CD4-positive, alpha-beta T cell treated with Interleukin-2 at 100 ng/mL for 4 hours (primary cell): ENCODE data around the gene LSP1.
"Not testable (repeated sequence)": the region's sequence is repeated elsewhere in the genome, so short reads cannot be mapped to it uniquely, and the experiment has no call there.

ENCODE experiments used
- DNase-seq: peaks from one replicate; pipeline ENCODE4 v3.0.0-alpha.2; 2020; ENCODE audit warnings: low spot score

Gene LSP1, protein sequence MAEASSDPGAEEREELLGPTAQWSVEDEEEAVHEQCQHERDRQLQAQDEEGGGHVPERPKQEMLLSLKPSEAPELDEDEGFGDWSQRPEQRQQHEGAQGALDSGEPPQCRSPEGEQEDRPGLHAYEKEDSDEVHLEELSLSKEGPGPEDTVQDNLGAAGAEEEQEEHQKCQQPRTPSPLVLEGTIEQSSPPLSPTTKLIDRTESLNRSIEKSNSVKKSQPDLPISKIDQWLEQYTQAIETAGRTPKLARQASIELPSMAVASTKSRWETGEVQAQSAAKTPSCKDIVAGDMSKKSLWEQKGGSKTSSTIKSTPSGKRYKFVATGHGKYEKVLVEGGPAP

DNA sequence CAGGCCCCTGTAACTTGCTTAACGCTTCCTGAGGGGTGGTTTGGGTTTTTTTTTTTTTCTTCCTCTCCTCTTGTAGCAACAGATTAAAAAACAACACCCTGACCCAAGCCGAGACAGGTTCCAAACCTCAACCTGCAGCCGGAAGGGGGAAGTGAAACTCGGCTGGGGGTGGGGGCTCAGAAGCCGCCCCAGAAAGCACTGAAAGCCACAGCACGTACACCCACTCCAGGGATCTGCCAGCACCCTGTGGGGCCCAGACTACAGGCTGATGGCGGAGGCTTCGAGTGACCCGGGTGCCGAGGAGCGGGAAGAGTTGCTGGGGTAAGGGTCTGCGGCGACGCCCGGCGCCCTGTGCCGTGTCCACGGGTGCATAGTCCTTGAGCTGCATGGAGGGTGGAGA is at the start of gene LSP1:
Gene LSP1 (plus strand): TSS at position 208 of the 400 bp plus-strand sequence. CDS start 61 bp downstream, at position 269.
- DNase-seq, result peak; percentile 89

DNA sequence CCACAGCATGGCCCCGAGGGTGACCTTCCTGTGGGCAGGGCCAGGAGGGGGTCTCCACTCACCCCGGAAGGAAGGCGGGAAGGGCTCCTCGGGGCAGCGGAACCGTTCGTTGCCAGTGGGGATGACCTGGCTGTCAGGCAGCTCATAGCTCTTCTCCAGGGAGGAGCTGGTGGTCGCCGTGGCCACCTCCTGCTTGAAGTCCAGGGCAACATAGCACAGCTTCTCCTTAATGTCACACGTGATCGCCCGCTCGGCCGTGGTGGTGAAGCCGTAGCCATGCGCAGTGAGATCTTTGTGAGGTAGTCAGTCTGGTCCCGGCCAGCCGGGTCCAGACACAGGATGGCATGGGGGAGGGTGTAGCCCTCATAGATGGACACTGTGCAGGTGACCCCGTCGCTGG is 49.6 kb upstream of the LSP1 start:
- DNase-seq, result no peak

DNA sequence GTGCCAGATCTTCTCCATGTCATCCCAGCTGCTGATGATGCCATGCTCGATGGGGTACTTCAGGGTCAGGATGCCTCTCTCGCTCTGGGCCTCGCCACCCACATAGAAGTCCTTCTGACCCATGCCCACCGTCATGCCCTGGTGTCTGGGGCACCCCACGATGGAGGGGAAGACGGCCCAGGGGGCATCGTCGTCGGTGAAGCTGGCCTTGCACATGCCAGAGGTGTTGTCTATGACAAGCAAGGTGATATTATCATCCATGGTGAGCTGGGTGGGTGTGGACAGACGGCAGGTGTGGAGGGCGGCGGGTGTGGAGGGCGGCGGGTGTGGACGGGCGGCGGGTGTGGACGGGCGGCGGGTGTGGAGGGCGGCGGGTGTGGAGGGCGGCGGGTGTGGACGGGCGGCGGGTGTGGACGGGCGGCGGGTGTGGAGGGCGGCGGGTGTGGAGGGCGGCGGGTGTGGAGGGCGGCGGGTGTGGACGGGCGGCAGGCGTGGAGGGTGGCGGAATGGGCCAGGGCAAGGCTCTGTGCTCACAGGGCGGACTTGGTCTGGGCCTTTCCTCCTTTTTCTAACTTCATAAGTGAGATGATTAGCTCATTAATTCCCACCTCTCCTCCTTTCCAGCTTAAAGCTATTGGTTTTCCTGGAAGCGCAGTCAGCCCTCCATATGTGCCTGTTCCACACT is 48.9 kb upstream of the LSP1 start:
- not testable (repeated sequence) for DNase-seq

DNA sequence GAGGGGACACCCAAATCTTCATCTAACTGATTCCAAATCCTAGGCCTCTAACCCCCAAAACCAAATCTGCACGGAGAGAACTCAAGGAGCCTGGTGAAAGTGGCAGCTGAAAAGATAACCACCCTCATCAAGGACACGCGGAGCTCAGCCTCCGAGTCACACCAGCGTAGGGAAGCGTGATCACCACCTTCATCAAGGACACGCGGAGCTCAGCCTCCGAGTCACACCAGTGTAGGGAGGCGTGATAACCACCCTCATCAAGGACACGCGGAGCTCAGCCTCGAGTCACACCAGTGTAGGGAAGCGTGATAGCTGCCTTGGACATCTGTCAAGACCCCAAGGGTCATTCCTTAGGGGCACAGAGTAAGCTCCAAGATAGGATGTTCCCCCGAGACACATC is 47.4 kb upstream of the LSP1 start:
- DNase-seq, result no peak

DNA sequence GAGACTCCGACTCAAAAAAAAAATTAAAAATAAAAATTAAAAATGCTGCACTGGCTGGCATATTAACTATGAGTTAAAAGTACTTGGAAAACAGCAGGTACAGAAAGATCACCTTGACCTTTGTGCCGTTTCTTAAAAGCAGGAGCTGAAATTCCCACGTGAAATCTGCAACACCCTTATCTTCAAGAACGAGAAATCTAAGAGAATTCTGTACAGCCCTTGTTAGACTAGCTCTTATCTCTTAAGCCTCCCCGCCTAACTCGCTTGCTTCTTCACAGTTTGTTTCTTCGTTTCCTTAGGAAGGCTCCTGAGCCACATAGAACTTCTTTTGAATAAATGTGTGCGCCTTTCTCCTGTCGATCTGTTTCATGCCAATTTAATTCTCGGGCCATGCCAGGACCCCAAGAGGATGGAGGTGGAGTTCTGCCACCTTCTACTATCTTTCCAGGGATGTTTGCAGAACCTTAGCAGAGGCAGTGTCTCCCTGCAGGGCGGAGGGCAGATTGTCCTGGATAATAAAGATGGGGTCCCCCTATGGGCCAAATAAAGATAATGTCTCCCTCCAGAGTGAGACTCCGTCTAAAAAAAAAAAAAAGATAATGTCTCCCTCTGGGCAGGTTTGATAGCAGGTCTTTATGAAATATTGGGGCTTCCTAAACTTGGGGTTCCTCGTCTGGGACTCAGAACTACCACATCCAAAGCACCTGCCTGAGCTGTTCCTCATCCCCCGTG is 45.5 kb upstream of the LSP1 start:
- DNase-seq, result no peak

DNA sequence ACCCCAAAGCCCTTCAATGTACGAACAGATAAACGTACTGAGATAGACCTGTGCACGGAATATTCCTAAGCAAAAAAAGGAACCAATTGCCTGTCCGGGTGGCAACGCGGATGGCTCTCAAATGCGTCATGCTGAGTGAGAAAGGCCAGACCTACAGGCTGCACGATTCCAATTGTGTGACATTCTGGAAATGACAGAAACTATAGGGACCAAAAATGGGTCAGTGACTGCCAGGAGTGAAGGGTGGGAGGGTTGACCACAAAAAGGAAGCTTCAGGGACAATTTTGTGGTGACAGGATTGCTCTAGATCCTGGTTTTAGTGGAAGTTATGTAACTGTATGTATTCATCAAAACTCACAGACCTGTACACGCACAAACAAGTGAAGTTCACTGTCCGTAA is 42.1 kb upstream of the LSP1 start:
- no peak for DNase-seq

DNA sequence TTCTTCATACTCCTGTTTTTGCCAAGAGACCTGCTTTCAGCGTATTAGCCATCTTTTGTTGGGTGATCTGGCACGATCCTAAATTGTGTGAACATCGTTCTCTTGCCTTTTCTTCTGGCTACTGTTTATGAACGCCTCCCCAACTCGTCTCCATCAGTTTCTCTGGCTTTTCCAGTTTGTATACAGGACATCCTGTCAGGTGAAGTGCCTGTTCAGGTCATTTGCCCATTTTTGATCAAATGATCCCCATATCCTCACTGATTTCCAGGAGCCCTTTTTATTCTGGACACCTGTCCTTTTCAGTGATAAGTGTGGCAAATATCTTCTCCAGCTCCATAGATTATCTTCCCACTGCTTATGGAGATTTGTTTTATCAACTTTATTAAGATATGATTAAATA is 40.6 kb upstream of the LSP1 start:
- no peak for DNase-seq

DNA sequence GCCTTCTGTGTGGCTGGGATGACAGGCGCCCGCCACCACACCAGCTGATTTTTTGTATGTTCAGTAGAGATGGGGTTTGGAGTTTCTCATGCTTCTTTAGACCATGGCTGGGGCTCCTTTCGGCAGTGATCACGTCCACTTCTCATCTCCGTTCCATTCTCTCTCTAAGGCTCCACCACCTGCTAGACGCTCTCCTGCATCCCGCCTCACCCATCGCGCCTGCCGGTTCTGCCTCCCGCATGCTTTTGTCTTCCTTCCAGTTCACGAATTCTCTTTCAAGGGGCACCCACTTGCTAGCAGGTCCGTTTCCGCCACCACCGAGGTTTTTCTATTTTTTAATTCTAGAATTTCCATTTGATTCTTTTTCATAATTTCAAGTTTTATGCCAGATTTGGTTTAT is 40.1 kb upstream of the LSP1 start:
- no peak for DNase-seq

DNA sequence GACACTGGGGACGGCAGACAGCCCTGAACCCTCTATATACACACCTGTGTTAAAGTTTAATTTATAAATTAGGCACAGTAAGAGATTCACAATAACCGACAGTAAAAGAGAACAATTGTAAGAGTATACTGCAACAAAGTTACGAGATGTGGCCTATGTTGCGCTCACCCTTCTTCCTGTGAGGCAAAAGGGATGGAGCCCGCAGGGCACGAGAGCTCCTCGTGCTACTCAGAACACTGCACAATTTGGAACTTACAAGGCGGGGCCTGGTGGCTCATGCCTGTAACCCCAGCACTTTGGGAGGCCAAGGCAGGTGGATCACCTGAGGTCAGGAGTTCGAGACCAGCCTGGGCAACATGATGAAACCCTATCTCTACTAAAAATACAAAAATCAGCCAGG is 39.5 kb upstream of the LSP1 start:
- DNase-seq, result not testable (repeated sequence)

DNA sequence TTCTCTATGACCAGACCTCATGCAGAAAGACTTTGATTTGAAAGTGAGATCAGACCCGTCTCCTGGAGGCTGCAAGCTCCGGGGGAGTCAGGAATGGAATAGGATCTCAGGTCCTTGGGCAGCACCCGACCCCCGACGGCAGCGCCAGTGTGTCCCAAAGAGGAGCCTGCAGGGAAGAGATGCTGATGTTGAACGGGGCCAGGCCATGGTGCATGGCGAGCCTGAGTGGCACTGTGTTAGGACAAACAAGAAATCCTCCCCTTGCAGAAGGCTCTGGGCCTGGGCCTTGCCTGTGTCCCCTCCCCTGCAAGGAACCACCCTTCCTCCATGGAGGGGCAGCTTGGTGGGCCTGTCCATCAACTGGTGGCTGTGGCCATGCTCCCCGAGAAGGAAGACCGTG is 38.2 kb upstream of the LSP1 start:
- DNase-seq, result no peak

DNA sequence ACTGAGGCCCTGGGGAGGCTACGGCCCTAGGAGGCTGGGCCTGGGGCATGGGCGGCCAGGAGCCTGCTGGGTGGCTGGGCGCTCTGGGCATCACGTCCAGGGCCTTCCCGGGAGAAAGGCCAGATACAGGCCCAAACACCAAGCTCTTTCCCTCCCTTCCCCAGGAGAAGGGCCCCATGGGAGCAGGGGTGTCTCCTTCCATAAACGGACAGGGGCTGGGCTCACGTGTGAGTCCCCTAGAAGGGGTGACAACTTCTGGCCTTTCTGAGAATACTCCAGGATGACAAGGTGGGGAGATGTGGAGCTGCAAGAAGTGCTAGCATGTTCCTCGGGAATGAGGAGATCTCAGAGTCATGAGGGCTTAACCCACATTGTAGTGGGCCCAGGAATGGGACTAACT is 37.6 kb upstream of the LSP1 start:
- no peak for DNase-seq

DNA sequence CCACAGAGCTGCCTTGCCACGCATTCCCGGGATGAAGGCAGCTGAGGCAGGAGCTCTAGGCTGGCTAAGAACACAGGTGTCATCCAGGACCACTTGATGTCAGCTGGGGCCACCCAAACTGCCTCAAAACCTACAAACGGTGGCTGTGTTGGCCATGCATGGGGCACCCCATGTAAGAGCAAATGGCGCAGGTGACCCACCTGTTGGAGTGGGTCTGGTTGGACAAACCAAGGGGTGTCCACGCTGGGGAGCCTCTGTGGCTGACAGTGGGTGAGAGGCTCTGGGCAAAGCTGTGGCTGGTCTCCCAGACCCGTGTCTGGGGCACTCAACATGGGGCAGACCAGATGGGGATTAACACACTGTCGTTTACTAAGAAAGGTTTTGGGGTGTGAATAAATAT is 37.1 kb upstream of the LSP1 start:
- no peak for DNase-seq

DNA sequence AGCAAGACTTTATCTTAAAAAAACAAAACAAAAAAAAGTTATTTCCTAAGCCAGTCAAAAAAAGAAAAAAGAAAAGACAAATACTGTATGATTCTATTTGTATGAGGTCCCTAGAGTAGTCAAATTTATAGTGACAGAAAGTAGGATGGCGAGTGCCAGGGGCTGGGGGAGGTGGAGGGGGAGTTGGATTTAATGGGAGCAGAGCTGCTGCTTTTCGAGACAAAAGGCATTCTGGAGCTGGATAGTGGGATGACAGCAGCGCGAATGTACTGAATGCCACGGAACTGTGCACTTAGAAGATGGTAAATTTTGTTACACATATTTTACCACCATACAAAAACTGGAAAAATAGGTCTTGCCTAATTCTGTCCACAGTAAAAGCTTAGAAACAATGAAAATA is 35.9 kb upstream of the LSP1 start:
- DNase-seq, result no peak

DNA sequence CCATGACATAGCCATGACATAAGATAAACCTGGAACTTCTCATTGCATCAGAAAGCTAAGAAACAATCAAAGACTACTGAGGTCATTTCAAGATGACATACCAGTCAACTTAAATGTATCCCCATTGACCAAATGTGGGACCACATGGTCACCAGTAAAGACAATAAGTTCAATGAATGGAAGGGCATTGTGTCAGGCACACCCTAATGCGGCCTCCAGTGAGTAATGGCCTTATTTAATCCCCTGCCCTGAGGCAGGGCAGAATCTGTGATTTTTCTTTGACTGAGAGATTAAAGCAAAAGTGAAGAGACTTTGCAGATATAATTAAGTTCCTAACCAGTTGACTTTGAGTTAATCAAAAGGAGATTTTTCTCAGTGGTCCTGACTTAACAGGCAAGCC is 35.4 kb upstream of the LSP1 start:
- no peak for DNase-seq

DNA sequence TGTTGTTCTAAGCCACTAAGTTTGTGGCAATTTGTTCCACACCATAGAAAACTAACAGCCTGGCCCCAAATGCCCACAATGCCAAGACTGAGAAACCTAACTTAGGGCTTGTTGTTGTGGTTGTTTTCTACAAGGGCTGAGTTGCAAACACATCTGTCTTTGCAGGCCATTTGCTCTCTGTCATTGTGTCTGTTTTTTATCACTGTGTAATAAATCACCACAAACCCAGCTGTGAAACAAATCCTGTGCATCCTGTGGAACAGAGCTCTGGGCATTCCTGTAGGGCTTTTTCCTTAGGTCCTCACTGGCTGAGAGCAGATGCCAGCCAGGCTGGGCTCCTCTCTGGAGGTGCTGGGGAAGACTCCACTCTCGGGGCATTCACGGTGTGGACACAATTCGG is 33.8 kb upstream of the LSP1 start:
- DNase-seq, result no peak

DNA sequence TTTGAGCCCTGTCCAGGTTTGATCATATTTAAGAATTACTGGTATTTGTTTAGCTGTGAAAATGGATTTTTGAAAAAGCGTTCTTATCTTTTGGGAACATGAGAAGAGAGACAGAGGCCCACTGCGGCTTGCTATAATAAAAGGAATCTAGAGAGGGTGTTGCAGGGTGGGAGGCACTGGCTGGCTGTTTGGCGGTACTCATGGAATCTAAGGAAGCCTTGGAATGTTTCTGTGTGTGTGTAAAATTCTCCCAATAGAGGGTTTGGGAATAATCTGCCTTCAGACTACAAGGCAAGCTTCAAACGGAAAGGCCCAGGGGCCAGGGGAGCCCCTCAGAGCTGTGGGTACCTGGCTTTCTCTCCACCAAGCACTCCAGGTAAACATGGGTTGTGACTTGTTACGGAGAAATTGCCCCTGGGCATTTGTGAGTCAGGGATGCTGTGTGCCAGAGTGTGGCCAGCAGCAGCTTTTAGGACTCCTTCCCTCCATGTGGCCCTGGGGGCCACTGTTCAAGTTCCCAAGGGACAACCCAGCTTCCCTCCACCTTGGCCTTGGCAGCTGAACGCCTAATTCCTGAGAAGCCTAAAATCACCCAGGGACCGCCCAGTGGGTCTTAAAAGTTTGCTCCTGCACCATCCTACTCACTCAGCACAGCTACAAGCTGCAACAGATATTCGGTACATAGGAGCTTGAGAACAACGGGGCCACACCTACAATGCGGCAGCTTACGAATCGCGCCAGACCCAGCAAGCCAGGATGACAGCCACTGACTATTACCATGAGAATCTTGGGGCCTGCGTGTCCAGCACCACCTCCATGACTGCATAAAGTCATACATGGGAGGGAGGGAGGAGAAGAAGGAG is 32.2 kb upstream of the LSP1 start:
- no peak for DNase-seq

DNA sequence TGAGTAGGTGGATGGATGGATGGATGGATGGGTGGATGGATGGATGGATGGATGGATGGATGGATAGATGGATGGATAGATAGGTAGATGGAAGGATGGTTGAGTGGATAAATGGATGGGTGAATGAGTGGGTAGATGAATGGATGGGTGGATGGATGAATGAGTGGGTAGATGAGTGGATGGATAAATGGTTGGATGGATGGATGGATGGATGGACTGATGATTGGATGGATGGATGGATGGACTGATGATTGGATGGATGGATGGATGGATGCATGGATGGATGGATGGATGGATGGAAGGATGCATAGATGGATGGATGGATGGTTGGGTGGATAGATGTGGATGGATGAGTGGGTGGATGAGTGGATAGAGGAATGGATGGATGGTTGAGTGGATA is 31.3 kb upstream of the LSP1 start:
- no peak for DNase-seq

DNA sequence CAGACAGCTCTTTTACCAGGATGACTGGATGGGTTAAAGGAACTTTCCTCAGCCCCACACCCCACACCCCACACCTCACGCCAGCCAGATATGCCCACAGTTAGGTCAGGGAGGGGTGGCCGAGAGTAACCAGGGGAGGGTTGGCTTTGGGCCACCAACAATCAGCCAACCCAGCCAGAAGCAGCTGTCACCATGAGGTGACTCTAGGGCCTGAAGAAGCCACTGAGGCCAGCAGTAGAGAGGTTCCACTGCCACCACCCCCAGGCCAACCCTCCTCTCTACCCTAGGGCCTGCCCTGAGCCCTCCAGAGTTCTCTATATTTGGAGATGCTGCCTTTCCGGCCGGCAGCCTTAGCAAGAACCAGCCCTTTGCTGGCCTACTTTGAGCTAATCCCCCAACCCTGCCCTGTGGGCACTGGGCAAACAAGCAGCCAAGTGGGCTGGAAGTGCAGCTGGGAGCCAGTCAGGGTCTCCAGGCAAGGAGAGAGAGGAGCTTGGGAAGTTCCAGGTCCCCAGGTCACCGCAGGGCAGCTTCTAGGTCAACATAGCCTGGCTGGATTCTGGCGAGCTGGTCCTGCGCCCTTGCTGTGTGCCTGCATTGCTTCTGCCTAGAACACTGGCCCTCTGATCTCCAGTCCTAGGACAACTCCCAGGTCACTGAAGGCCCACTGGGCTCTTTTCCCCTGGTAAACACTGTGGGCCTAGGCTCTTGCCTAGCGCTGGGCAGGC is 30.1 kb upstream of the LSP1 start:
- no peak for DNase-seq

DNA sequence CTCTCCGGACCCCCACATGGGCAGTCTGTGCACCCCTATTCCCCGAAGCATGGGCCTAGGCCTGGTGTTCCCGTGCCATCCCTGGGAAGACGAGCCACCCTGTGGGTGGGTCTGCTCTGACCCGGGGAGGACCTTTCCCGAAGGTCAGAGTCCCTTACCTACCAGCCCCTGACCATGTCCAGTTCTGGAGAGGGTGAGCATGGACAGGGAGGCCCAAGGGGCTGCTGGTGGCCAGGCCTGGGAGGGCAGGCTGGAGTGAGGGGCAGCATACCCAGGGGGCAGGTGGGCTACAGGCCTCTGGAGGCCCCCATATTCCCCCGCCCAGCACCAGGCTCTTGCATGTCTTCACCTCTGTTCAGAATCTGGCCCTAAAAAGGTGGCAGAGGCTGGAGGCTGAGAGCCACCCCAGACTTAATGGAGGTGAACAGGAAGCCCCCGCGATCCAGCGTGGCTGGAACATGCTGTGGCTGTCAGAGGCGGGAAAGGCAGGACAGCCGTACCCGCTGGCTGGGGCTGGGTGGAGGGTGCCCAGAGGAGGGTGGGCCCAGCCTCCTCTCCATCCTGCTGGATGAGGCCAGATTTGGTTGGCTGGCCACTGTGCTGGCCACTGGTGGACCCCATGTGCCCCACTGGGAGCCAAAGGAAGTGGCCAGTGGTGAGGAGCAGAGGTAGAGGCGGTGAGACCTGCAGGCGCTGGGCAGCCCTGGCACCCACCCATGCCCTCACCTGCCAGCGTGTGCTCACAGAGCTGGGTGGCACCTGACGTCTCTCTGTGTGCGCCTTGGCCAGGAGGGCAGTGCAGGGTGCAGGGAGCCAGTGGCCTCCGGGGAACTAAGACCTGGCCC is 29.3 kb upstream of the LSP1 start:
- DNase-seq, result no peak

DNA sequence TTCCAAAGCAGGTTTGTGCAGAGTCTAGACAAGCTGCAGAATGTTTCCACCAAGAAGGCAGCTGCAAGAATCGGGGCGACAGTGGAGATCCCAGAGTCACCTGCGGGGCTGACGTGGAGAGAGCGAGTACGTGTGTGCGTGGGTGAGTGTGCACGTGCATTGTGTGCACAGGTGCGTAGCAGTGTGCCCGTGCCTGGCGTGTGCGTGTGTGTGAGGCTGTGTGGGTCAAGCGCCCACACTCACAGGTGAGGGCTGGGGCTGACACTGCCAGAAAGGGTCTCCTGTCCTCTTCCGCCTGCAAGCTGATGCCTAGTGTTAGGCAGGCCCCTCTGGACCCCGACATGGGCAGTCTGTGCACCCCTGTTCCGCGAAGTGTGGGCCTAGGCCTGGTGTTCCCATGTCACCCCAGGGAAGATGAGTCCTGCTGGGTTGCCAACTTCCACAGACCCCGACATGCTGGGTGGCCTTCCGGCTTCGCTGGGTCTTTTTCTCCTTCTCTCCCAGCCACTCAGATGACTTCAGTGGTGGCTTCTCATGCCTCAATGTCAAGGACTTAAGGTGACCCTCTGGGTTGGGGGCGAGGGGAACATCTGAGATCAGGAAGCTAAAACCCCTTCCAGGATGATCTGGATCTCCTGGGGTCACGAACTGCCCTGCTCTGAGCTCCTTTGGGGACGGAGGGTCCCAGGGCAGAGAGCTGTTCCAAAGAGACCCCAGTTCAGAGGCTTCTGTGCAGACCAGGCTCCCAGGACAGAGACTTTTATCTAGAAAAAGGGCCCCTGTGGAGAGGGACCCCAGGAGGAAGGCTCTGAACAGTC is 28.5 kb upstream of the LSP1 start:
- DNase-seq, result no peak
